Measurements from ENCODE around the gene GOPC. TPM values are rescaled to one million over a fixed set of nuclear protein-coding genes. Genes with fewer than 3 reads are reported as not detected.

Gene GOPC
- total RNA-seq, 3 donors from 2014 or later (not counting 1 experiment from before 2014, with no cell fraction given): 17.5 to 27.7 (median 20.4) TPM

GRCh38 chr6:117546674-117547073, 55.6 kb downstream of the GOPC start:
- no peaks in the 10 kb centered on the region for H3K27me3 Mint-ChIP-seq (ENCODE audit: low read depth in 2 of 2)
- no peaks in the 10 kb centered on the region for H3K9me3 Mint-ChIP-seq
- H3K4me1 Mint-ChIP-seq: peaks cover 47 to 49% of the 10 kb centered on the region in 2 donors
- TF ChIP-seq CTCF (IDR thresholded peaks at IDR 0.05): no peak
- Histone ChIP-seq H3K27me3 (ENCODE audit: control insufficient read depth, insufficient read depth, low read length) (no peaks in the 10 kb centered on the region), H3K36me3 (ENCODE audit: control insufficient read depth, insufficient read depth, low read length) (no peaks in the 10 kb centered on the region), H3K27ac (ENCODE audit: low read length) (no peak overlapping the region), H3K4me3 (ENCODE audit: low read length) (no peak overlapping the region), H3K9me3 (ENCODE audit: control insufficient read depth, insufficient read depth, low read length) (no peaks in the 10 kb centered on the region), H3K4me1 (ENCODE audit: control insufficient read depth, insufficient read depth, low read length) (peaks cover 28% of the 10 kb centered on the region)
- peak overlapping the region; percentile 91 to 92 for H3K27ac Mint-ChIP-seq
- intact Hi-C loops (cut with micrococcal nuclease): loop anchor here (5.0 kb wide), 1 partner anchor 79 kb away; no protein-coding TSS in a partner anchor
- 84% methylated on average over 5 of the region's 5 CpGs for WGBS (ENCODE audit: insufficient coverage)
- peak overlapping the region; percentile 64 for H3K4me3 Mint-ChIP-seq
- peaks cover 5% of the 10 kb centered on the region for H3K36me3 Mint-ChIP-seq
- ATAC-seq (no peak), DNase-seq (no peak)

GRCh38 chr6:117545161-117545595, 57.1 kb downstream of the GOPC start:
- Mint-ChIP-seq H3K27ac (no peak overlapping the region), H3K27me3 (ENCODE audit: low read depth in 2 of 2) (no peaks in the 10 kb centered on the region), H3K9me3 (no peaks in the 10 kb centered on the region), H3K36me3 (peaks cover 9% of the 10 kb centered on the region), H3K4me3 (no peak overlapping the region), H3K4me1 (peaks cover 38 to 40% of the 10 kb centered on the region in 2 donors)
- Histone ChIP-seq H3K36me3 (ENCODE audit: control insufficient read depth, insufficient read depth, low read length) (no peaks in the 10 kb centered on the region), H3K9me3 (ENCODE audit: control insufficient read depth, insufficient read depth, low read length) (no peaks in the 10 kb centered on the region), H3K27me3 (ENCODE audit: control insufficient read depth, insufficient read depth, low read length) (no peaks in the 10 kb centered on the region), H3K4me3 (ENCODE audit: low read length) (no peak overlapping the region), H3K4me1 (ENCODE audit: control insufficient read depth, insufficient read depth, low read length) (peaks cover 23% of the 10 kb centered on the region), H3K27ac (ENCODE audit: low read length) (no peak overlapping the region)
- WGBS (ENCODE audit: insufficient coverage): 91% methylated on average over 4 of the region's 4 CpGs
- ATAC-seq (no peak), DNase-seq (no peak)
- intact Hi-C loops (cut with micrococcal nuclease): loop anchor here (5.0 kb wide), 1 partner anchor 78 kb away; no protein-coding TSS in a partner anchor
- TF ChIP-seq CTCF (IDR thresholded peaks at IDR 0.05): no peak

- H3K4me3 ChIP-seq (ENCODE audit: low read length): no peak overlapping the region
- H3K9me3 ChIP-seq (ENCODE audit: control insufficient read depth, insufficient read depth, low read length): no peaks in the 10 kb centered on the region
- intact Hi-C loops (cut with micrococcal nuclease): loop anchor here (5.0 kb wide), 1 partner anchor 77 kb away; no protein-coding TSS in a partner anchor
- Mint-ChIP-seq H3K27ac (peak overlapping the region in 1 of 2 donors; percentile 52), H3K4me3 (no peak overlapping the region), H3K9me3 (no peaks in the 10 kb centered on the region), H3K27me3 (ENCODE audit: low read depth in 2 of 2) (no peaks in the 10 kb centered on the region), H3K36me3 (peaks cover 13% of the 10 kb centered on the region), H3K4me1 (peaks cover 33 to 35% of the 10 kb centered on the region in 2 donors)
- TF ChIP-seq CTCF (IDR thresholded peaks at IDR 0.05): no peak
- WGBS (ENCODE audit: insufficient coverage): 74% methylated on average over 3 of the region's 3 CpGs
- DNase-seq: no peak
- no peak for ATAC-seq
- no peaks in the 10 kb centered on the region for H3K36me3 ChIP-seq (ENCODE audit: control insufficient read depth, insufficient read depth, low read length)
- H3K27me3 ChIP-seq (ENCODE audit: control insufficient read depth, insufficient read depth, low read length): no peaks in the 10 kb centered on the region
- no peak overlapping the region for H3K27ac ChIP-seq (ENCODE audit: low read length)
- H3K4me1 ChIP-seq (ENCODE audit: control insufficient read depth, insufficient read depth, low read length): peaks cover 20% of the 10 kb centered on the region
Measured at GRCh38 chr6:117544716-117545115, 57.6 kb downstream of the GOPC start.

GRCh38 chr6:117542493-117542892, 59.8 kb downstream of the GOPC start:
- H3K9me3 ChIP-seq (ENCODE audit: control insufficient read depth, insufficient read depth, low read length): no peaks in the 10 kb centered on the region
- no peak overlapping the region for H3K4me3 ChIP-seq (ENCODE audit: low read length)
- H3K27me3 ChIP-seq (ENCODE audit: control insufficient read depth, insufficient read depth, low read length): no peaks in the 10 kb centered on the region
- Mint-ChIP-seq H3K27ac (no peak overlapping the region), H3K4me1 (peaks cover 25 to 26% of the 10 kb centered on the region in 2 donors), H3K36me3 (peaks cover 20% of the 10 kb centered on the region), H3K4me3 (no peak overlapping the region), H3K27me3 (ENCODE audit: low read depth in 2 of 2) (no peaks in the 10 kb centered on the region), H3K9me3 (no peaks in the 10 kb centered on the region)
- ATAC-seq (no peak), DNase-seq (no peak)
- intact Hi-C loops (cut with micrococcal nuclease): no loop called here
- no peak for TF ChIP-seq CTCF (IDR thresholded peaks at IDR 0.05)
- 95% methylated on average over 3 of the region's 3 CpGs for WGBS (ENCODE audit: insufficient coverage)
- H3K36me3 ChIP-seq (ENCODE audit: control insufficient read depth, insufficient read depth, low read length): no peaks in the 10 kb centered on the region
- H3K4me1 ChIP-seq (ENCODE audit: control insufficient read depth, insufficient read depth, low read length): peaks cover 7% of the 10 kb centered on the region
- H3K27ac ChIP-seq (ENCODE audit: low read length): no peak overlapping the region

Measured in natural killer cell (primary cell).